ENCODE measurements around the gene MILR1.

The MILR1 gene, protein sequence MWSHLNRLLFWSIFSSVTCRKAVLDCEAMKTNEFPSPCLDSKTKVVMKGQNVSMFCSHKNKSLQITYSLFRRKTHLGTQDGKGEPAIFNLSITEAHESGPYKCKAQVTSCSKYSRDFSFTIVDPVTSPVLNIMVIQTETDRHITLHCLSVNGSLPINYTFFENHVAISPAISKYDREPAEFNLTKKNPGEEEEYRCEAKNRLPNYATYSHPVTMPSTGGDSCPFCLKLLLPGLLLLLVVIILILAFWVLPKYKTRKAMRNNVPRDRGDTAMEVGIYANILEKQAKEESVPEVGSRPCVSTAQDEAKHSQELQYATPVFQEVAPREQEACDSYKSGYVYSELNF

DNA sequence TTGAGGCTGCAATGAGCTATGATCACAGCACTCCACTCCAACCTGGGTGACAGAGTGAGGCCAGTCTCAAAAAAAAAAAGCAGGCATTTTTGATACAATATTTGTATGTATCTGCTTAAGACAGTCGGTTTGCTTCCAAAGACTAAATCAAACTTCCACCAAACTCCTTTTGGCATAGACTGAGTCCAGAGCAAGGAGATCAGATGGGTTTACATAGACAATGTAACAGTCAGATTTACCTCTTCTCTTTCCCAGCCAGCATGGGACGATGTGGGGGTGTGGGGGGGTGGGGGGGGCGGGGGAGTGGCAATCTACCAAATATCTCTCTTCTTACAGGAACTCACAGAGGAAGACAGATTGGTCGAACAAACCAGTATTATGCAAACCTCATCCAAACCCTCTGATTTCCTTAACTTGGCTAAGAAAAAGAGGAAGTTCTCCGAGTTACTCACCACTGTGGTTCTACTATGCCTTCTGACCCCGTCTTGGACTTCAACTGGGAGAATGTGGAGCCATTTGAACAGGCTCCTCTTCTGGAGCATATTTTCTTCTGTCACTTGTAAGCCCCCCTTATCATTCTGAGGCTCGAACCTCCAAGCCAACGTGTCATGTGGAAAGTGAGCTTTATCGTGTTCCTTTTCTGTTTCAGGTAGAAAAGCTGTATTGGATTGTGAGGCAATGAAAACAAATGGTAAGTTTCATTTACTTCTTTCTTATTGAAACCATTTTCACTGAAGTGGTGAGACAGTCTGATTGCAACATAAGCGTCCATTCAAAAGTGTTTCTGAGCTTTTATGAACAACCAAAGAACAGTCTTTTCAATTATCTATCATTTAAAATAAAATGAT lies at the start of gene MILR1:
Gene MILR1 (plus strand): TSS at position 451 of the 848 bp plus-strand sequence. CDS start 54 bp downstream, at position 505.
- Histone ChIP-seq H3K36me3 (ENCODE audit: control insufficient read depth, insufficient read depth, low read length) (no peaks in the 10 kb centered on the region), H3K4me1 (ENCODE audit: control insufficient read depth, insufficient read depth, low read length) (no peaks in the 10 kb centered on the region), H3K27ac (ENCODE audit: low read depth, low read length) (no peak within 1 kb of the TSS)

DNA sequence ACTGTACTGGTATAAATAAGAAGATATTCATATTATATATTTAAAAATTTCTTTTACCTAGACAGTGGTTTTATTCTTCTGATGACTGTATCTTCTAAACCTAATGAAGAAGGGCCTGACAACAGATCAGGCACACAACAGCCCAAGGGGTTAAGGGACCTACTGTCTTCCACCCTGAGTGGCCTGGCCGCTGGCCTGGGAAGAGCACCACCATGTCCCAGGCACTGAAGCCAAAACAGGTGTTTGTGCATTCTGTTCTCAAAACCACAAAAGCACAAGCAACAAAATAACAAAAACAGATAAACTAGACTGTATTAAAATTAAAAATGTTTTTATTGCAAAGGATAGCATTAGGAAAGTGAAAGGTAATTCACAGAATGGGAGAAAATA lies 49.2 kb upstream of the MILR1 start:
- H3K4me3 ChIP-seq (ENCODE audit: low read depth, low read length), result no peak overlapping the region
- H3K27ac ChIP-seq (ENCODE audit: low read depth, low read length), result no peak overlapping the region
- no peaks in the 10 kb centered on the region for H3K9me3 ChIP-seq (ENCODE audit: control insufficient read depth, insufficient read depth, low read length)
- H3K4me1 ChIP-seq (ENCODE audit: control insufficient read depth, insufficient read depth, low read length), result peaks cover 8% of the 10 kb centered on the region; the same call in 1 of the 2 replicates
- no peaks in the 10 kb centered on the region for H3K36me3 ChIP-seq (ENCODE audit: control insufficient read depth, insufficient read depth, low read length)
- no peak overlapping the region for H3K9ac ChIP-seq (ENCODE audit: low read depth, low read length)
- H3K27me3 ChIP-seq (ENCODE audit: control insufficient read depth, insufficient read depth, low read length), result no peaks in the 10 kb centered on the region

More for the DNA sequence above, at the start of gene MILR1:
- no peak within 1 kb of the TSS for H3K4me3 ChIP-seq (ENCODE audit: low read depth, low read length)
- no peaks in the 10 kb centered on the region for H3K9me3 ChIP-seq (ENCODE audit: control insufficient read depth, insufficient read depth, low read length)
- H3K27me3 ChIP-seq (ENCODE audit: control insufficient read depth, insufficient read depth, low read length), result no peaks in the 10 kb centered on the region
- no peak within 1 kb of the TSS for H3K9ac ChIP-seq (ENCODE audit: low read depth, low read length)

DNA sequence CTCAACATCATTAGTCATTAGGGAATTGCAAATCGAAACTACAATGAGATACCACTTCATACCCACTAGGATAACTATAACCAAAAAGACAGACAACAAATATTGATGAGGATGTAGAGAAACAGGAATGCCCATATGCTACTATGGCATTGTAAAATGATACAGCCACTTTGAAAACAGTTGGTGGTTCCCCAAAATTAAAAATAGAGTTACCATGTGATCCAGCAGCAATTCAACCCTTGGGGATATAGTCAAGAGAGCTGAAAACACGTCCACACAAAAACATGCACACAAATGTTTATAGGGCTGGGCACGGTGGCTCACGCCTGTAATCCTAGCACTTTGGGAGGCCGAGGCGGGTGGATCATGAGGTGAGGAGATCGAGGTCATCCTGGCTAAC lies 48.3 kb upstream of the MILR1 start:
- H3K9ac ChIP-seq (ENCODE audit: low read depth, low read length), result no peak overlapping the region
- H3K4me3 ChIP-seq (ENCODE audit: low read depth, low read length), result no peak overlapping the region
- H3K9me3 ChIP-seq (ENCODE audit: control insufficient read depth, insufficient read depth, low read length), result no peaks in the 10 kb centered on the region
- H3K36me3 ChIP-seq (ENCODE audit: control insufficient read depth, insufficient read depth, low read length), result no peaks in the 10 kb centered on the region
- H3K27me3 ChIP-seq (ENCODE audit: control insufficient read depth, insufficient read depth, low read length), result no peaks in the 10 kb centered on the region
- no peak overlapping the region for H3K27ac ChIP-seq (ENCODE audit: low read depth, low read length)
- H3K4me1 ChIP-seq (ENCODE audit: control insufficient read depth, insufficient read depth, low read length), result peaks cover 8% of the 10 kb centered on the region; the same call in 1 of the 2 replicates

DNA sequence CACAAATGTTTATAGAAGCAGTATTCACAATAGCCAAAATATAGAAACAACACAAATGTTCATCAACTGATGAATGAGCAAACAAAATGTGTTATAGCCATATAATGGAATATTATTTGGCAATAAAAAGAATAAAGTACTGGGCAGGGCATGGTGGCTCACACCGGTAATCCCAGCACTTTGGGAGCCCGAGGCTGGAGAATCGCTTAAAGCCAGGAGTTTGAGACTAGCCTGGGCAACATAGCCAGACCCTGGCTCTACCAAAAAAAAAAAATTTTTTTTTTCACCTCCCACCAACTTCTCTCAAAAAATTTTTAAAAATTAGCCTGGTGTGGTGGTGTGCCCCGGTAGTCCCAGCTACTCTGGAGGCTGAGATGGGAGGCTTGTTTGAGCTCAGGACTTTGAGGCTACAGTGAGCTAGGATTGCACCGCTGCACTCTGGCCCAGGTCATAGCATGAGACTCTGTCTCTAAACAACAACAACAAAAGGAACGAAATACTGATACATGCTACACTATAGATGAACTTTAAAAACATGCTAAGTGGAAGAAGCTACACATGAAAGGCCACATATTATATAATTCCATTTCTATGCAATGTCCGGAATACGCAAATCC lies 47.6 kb upstream of the MILR1 start:
- Histone ChIP-seq H3K9ac (ENCODE audit: low read depth, low read length) (no peak overlapping the region), H3K4me3 (ENCODE audit: low read depth, low read length) (no peak overlapping the region), H3K27me3 (ENCODE audit: control insufficient read depth, insufficient read depth, low read length) (no peaks in the 10 kb centered on the region), H3K9me3 (ENCODE audit: control insufficient read depth, insufficient read depth, low read length) (no peaks in the 10 kb centered on the region), H3K36me3 (ENCODE audit: control insufficient read depth, insufficient read depth, low read length) (no peaks in the 10 kb centered on the region), H3K4me1 (ENCODE audit: control insufficient read depth, insufficient read depth, low read length) (0 out of 2 replicates have a peak, but pooled peaks cover 5% of the 10 kb centered on the region), H3K27ac (ENCODE audit: low read depth, low read length) (no peak overlapping the region)

DNA sequence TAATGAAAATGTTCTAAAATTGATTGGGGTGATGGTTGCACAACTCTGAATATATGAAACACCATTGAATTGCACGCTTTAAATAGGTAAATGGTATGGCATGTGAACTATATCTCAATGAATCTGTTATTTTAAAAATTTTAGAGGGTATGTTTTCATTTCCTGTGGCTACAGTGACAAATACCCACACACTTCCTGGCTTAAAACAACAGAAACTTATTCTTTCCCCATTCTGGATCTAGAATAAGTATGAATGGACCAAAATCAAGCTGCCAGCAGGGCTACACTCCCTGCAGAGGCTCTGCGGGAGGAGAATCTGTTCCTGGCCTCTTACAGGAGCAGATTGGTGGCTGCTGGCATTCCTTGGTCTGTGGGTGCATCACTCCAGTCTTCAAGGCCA lies 47.0 kb upstream of the MILR1 start:
- H3K9me3 ChIP-seq (ENCODE audit: control insufficient read depth, insufficient read depth, low read length), result no peaks in the 10 kb centered on the region

DNA sequence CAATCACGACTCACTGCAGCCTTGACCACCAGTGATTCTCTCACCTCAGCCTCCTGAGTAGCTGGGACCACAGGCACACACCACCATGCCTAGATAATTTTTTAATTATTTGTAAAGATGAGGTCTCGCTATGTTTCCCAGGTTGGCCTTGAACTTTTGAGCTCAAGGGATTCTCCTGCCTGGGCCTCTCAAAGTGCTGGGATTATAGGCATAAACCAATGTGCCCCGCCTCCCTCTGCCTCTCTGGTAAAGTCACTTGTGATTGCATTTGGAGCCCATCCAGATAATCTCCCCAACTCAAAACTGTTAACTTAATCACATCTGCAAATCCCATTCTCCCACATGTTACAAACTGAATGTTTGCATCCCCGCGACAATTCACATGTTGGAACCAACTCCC lies 46.4 kb upstream of the MILR1 start:
- Histone ChIP-seq H3K27me3 (ENCODE audit: control insufficient read depth, insufficient read depth, low read length) (no peaks in the 10 kb centered on the region), H3K9ac (ENCODE audit: low read depth, low read length) (no peak overlapping the region), H3K4me1 (ENCODE audit: control insufficient read depth, insufficient read depth, low read length) (0 out of 2 replicates have a peak, but pooled peaks cover 5% of the 10 kb centered on the region), H3K4me3 (ENCODE audit: low read depth, low read length) (no peak overlapping the region), H3K27ac (ENCODE audit: low read depth, low read length) (no peak overlapping the region), H3K9me3 (ENCODE audit: control insufficient read depth, insufficient read depth, low read length) (no peaks in the 10 kb centered on the region), H3K36me3 (ENCODE audit: control insufficient read depth, insufficient read depth, low read length) (no peaks in the 10 kb centered on the region)

More for the DNA sequence above, 47.0 kb upstream of the MILR1 start:
- H3K27ac ChIP-seq (ENCODE audit: low read depth, low read length), result no peak overlapping the region
- no peak overlapping the region for H3K4me3 ChIP-seq (ENCODE audit: low read depth, low read length)
- H3K4me1 ChIP-seq (ENCODE audit: control insufficient read depth, insufficient read depth, low read length), result 0 out of 2 replicates have a peak, but pooled peaks cover 5% of the 10 kb centered on the region
- H3K27me3 ChIP-seq (ENCODE audit: control insufficient read depth, insufficient read depth, low read length), result no peaks in the 10 kb centered on the region
- no peaks in the 10 kb centered on the region for H3K36me3 ChIP-seq (ENCODE audit: control insufficient read depth, insufficient read depth, low read length)
- no peak overlapping the region for H3K9ac ChIP-seq (ENCODE audit: low read depth, low read length)

DNA sequence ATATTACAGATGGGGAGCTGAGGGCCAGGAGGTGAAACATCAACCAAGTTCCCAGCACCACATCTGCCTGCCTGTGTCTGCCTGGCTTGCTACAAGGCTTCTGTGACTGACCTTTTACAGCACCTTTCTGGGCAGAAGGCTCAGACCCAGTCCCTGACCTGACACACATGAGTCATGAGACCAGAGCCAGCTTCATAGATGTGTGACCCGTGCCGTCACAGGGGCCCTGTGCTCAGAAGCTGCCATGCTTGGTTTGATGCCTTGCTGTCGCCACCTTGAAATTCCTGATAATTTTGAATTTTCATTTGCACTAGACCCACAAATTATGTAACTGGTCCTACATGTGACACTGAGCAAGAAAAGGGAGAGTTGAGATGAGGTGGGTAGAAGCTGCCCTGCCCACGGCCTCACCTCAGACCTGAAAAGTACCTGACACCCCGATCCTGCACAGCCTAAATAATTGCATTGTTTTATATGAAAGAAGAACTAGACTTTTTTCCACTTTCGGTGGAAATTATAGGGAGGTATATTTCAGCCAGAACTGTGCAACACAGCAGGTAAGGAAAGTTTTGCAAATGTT lies 44.9 kb upstream of the MILR1 start:
- Histone ChIP-seq H3K4me1 (ENCODE audit: control insufficient read depth, insufficient read depth, low read length) (no peaks in the 10 kb centered on the region), H3K36me3 (ENCODE audit: control insufficient read depth, insufficient read depth, low read length) (no peaks in the 10 kb centered on the region), H3K9ac (ENCODE audit: low read depth, low read length) (no peak overlapping the region), H3K9me3 (ENCODE audit: control insufficient read depth, insufficient read depth, low read length) (no peaks in the 10 kb centered on the region), H3K27me3 (ENCODE audit: control insufficient read depth, insufficient read depth, low read length) (no peaks in the 10 kb centered on the region), H3K27ac (ENCODE audit: low read depth, low read length) (no peak overlapping the region), H3K4me3 (ENCODE audit: low read depth, low read length) (no peak overlapping the region)

DNA sequence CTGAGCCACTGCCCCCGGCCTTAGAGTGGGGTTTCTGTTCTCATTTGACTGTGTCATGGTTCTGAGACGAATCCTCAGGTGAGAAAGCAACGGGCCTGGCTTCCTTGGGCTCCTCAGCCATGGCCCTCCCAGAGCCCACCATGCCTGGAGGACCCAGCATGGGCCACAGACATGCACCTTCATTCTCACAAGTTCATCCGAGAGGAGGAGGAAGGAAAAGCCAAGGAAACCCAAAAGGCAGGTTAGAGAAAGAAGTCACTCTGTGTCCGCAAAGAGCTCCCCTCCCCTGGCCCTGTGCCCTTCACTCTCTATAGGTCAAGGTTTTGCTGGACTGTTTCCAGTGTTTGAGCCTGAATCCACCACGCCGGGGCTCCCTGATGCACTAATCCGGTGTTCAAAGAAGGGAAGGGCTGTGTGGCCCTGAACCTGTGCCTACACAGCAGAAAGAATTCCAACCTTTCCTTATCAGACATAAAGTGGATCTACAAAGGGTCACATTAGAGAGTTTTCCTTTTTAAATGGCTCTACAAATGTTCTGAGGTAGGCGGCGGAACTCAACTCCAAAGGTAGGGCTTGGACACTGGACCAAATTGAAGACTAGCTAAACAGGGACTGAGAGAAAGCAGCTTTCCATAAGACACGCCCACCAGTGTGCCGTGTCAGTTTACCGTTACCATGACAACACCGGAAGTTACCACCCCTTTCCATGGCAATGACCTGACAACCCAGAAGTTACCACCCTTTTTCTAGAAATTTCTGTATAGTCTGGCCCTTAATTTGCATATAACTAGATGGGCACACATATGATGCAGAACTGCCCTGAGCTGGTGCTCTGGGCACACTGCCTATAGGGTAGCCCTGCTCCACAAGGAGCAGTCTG lies 42.4 kb upstream of the MILR1 start:
- H3K4me1 ChIP-seq (ENCODE audit: control insufficient read depth, insufficient read depth, low read length), result peaks cover 10% of the 10 kb centered on the region
- H3K9me3 ChIP-seq (ENCODE audit: control insufficient read depth, insufficient read depth, low read length), result no peaks in the 10 kb centered on the region
- no peaks in the 10 kb centered on the region for H3K27me3 ChIP-seq (ENCODE audit: control insufficient read depth, insufficient read depth, low read length)
- no peak overlapping the region for H3K27ac ChIP-seq (ENCODE audit: low read depth, low read length)
- no peak overlapping the region for H3K4me3 ChIP-seq (ENCODE audit: low read depth, low read length)
- H3K9ac ChIP-seq (ENCODE audit: low read depth, low read length), result no peak overlapping the region
- no peaks in the 10 kb centered on the region for H3K36me3 ChIP-seq (ENCODE audit: control insufficient read depth, insufficient read depth, low read length)

DNA sequence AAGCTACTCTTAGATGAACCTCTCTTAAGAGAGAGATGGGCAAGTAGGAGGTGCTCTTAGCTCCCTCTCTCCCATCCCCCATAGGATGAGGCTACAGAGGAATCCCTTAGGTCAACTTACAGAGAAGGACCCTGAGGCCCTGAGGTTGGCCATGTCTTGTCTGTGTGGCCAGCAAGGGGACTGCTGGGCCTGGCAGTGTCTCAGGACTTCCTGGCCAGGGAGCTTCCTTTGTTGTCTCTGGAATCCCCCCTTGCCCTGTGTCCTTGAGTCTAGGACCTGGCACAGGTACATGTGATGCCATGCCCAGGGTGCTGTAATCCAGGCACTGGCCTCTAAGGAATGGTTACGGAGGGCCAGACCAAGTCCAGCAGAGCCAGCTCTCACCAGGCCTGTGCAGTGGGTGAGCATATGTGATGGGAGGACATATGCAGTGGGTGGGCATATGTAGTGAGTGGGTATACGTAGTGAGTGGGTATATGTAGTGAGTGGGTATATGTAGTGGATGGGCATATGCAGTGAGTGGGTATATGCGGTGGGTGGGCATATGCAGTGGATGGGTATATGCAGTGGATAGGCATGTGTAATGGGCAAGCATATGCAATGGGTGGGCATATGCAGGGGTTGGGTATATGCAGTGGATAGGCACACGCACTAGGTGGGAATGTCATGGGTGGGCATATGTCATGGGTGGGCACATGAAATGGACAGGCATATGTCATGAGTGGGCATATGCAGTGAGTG lies 38.0 kb upstream of the MILR1 start:
- H3K4me3 ChIP-seq (ENCODE audit: low read depth, low read length), result no peak overlapping the region
- peak overlapping the region; percentile 3 for H3K27ac ChIP-seq (ENCODE audit: low read depth, low read length)
- no peak overlapping the region for H3K9ac ChIP-seq (ENCODE audit: low read depth, low read length)
- H3K4me1 ChIP-seq (ENCODE audit: control insufficient read depth, insufficient read depth, low read length), result peaks cover 22% of the 10 kb centered on the region
- no peaks in the 10 kb centered on the region for H3K36me3 ChIP-seq (ENCODE audit: control insufficient read depth, insufficient read depth, low read length)
- H3K9me3 ChIP-seq (ENCODE audit: control insufficient read depth, insufficient read depth, low read length), result no peaks in the 10 kb centered on the region
- H3K27me3 ChIP-seq (ENCODE audit: control insufficient read depth, insufficient read depth, low read length), result no peaks in the 10 kb centered on the region

Data from HUES48 (cell line).